Loucy (cell line): ENCODE data around the gene PRDM2.

Experiments used
- H2AFZ ChIP-seq: fragments of 200-600 bp; sonication (generic); 2 replicates; pipeline ENCODE4 v1.6.0; 2016; ENCODE audit warnings: antibody characterized with exemption, mild to moderate bottlenecking, low read length, moderate library complexity
- H3F3A ChIP-seq: fragments of 200-600 bp; 2 replicates; pipeline ENCODE4 v1.6.0; 2016; ENCODE audit warnings: antibody characterized with exemption, low read depth, mild to moderate bottlenecking
- H3K27me3 ChIP-seq: fragments of 200-600 bp; sonication (generic); 2 replicates; pipeline ENCODE4 v1.6.1; 2014; ENCODE audit warnings: low read length, mild to moderate bottlenecking; ENCODE audit not compliant: insufficient read depth, poor library complexity, severe bottlenecking
- H3K36me3 ChIP-seq: fragments of 200-600 bp; sonication (generic); 2 replicates; pipeline ENCODE4 v1.6.1; 2016; ENCODE audit warnings: low read length; ENCODE audit not compliant: insufficient read depth
- H3K4me1 ChIP-seq: fragments of 200-600 bp; sonication (generic); 2 replicates; pipeline ENCODE4 v1.5.1; 2014; ENCODE audit warnings: low read length, mild to moderate bottlenecking; ENCODE audit not compliant: insufficient read depth, poor library complexity, severe bottlenecking
- H3K4me2 ChIP-seq: fragments of 200-600 bp; sonication (generic); 2 replicates; pipeline ENCODE4 v1.6.0; 2014; ENCODE audit warnings: antibody characterized with exemption, low read length, low read depth, mild to moderate bottlenecking; ENCODE audit not compliant: poor library complexity, severe bottlenecking
- H3K4me3 ChIP-seq: fragments of 200-600 bp; sonication (generic); 2 replicates; pipeline ENCODE4 v1.5.1; 2014; ENCODE audit warnings: low read length, mild to moderate bottlenecking, mixed read lengths; ENCODE audit not compliant: poor library complexity, severe bottlenecking
- H3K79me2 ChIP-seq: fragments of 200-600 bp; sonication (generic); 2 replicates; pipeline ENCODE4 v1.6.1; 2014; ENCODE audit warnings: low read length; ENCODE audit not compliant: insufficient read depth
- H3K9ac ChIP-seq: fragments of 200-600 bp; sonication (generic); 2 replicates; pipeline ENCODE4 v1.6.0; 2014; ENCODE audit warnings: mild to moderate bottlenecking, low read depth, low read length, moderate library complexity; ENCODE audit not compliant: poor library complexity, severe bottlenecking
- H3K9me2 ChIP-seq: fragments of 200-600 bp; sonication (generic); replicated peaks from 2 replicates; pipeline ENCODE4 v1.6.1; 2016; ENCODE audit warnings: low read depth, low read length, mixed read lengths
- H3K9me3 ChIP-seq: fragments of 200-600 bp; sonication (generic); 2 replicates; pipeline ENCODE4 v1.6.1; 2014; ENCODE audit warnings: mild to moderate bottlenecking, antibody characterized with exemption, low read length, low read depth; ENCODE audit not compliant: insufficient read depth
- H4K20me1 ChIP-seq: fragments of 200-600 bp; sonication (generic); 2 replicates; pipeline ENCODE4 v1.6.0; 2014; ENCODE audit warnings: antibody characterized with exemption, low read length, mild to moderate bottlenecking; ENCODE audit not compliant: insufficient read depth, poor library complexity, severe bottlenecking
- CTCF ChIP-seq: fragments of 200-600 bp; sonication (generic); conservative IDR thresholded peaks from 2 replicates; pipeline ENCODE4 v1.5.1; 2014; ENCODE audit warnings: mild to moderate bottlenecking, antibody characterized with exemption, low read length
- EZH2phosphoT487 ChIP-seq: fragments of 200-600 bp; IDR thresholded peaks from 2 replicates; pipeline ENCODE4 v1.6.1; 2018; ENCODE audit warnings: antibody characterized with exemption, mild to moderate bottlenecking, moderate library complexity, borderline replicate concordance

PRDM2 gene

GRCh38 chr1:13804240-13804633 is 104.2 kb downstream of the PRDM2 start:
- Histone ChIP-seq H3F3A (no peaks in the 10 kb centered on the region), H4K20me1 (peaks cover 4% of the 10 kb centered on the region), H2AFZ (no peak overlapping the region), H3K4me3 (no peak overlapping the region), H3K9me3 (no peaks in the 10 kb centered on the region), H3K4me1 (peaks cover 18% of the 10 kb centered on the region), H3K27me3 (no peaks in the 10 kb centered on the region), H3K36me3 (no peaks in the 10 kb centered on the region; the same call in 1 of the 2 replicates), H3K9ac (no peak overlapping the region), H3K9me2 (no peaks in the 10 kb centered on the region), H3K79me2 (no peaks in the 10 kb centered on the region; the same call in 1 of the 2 replicates), H3K4me2 (no peak overlapping the region)
- TF ChIP-seq EZH2phosphoT487 = no peak
- no peak for TF ChIP-seq CTCF

GRCh38 chr1:13805431-13805830 is 105.4 kb downstream of the PRDM2 start:
- Histone ChIP-seq H3F3A (no peaks in the 10 kb centered on the region), H3K9ac (no peak overlapping the region), H3K9me3 (no peaks in the 10 kb centered on the region), H3K4me3 (no peak overlapping the region), H3K9me2 (no peaks in the 10 kb centered on the region), H3K27me3 (no peaks in the 10 kb centered on the region), H4K20me1 (peaks cover 4% of the 10 kb centered on the region), H3K79me2 (no peaks in the 10 kb centered on the region; the same call in 1 of the 2 replicates), H3K4me1 (peaks cover 27% of the 10 kb centered on the region), H3K4me2 (no peak overlapping the region), H3K36me3 (no peaks in the 10 kb centered on the region; the same call in 1 of the 2 replicates), H2AFZ (no peak overlapping the region)
- TF ChIP-seq CTCF (no peak), EZH2phosphoT487 (no peak)

GRCh38 chr1:13806108-13806507 is 106.1 kb downstream of the PRDM2 start:
- Histone ChIP-seq H3K4me1 (peaks cover 27% of the 10 kb centered on the region), H4K20me1 (peaks cover 4% of the 10 kb centered on the region)

More at GRCh38 chr1:13806108-13806507, 106.1 kb downstream of the PRDM2 start:
- Histone ChIP-seq H3K27me3 (no peaks in the 10 kb centered on the region), H3K9me3 (no peaks in the 10 kb centered on the region), H3K9me2 (no peaks in the 10 kb centered on the region), H3K79me2 (no peaks in the 10 kb centered on the region; the same call in 1 of the 2 replicates), H3K4me2 (no peak overlapping the region), H2AFZ (no peak overlapping the region), H3F3A (no peaks in the 10 kb centered on the region), H3K36me3 (no peaks in the 10 kb centered on the region; the same call in 1 of the 2 replicates), H3K4me3 (no peak overlapping the region), H3K9ac (no peak overlapping the region)
- TF ChIP-seq CTCF (no peak), EZH2phosphoT487 (no peak)
